KG1 (cell line): ENCODE measurements around the gene PLET1.

Experiments used
- DNase-seq: peaks from one replicate; lab custom pipeline; 2025; lab: John Stamatoyannopoulos, UW

Gene PLET1

DNA sequence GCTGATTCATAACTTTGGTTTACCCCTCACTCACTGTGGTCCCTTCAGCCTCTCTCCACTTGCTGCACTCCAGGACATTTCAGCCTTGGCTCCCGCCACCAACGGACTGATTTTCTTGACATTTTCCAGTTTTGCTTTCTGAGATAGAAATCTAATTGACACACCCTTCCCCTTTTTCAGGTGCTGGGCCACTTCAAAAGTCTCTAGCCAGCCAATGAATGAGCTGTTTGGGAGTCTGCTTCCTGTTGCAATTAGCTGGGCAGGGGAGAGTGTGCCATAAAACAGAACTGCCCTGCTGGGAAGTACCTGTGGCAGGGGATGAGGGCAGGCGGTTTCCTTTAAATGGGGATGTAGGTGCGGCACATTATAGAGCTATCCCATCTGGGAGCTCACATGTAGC lies 21.1 kb upstream of the PLET1 start:
- DNase-seq, result no peak

DNA sequence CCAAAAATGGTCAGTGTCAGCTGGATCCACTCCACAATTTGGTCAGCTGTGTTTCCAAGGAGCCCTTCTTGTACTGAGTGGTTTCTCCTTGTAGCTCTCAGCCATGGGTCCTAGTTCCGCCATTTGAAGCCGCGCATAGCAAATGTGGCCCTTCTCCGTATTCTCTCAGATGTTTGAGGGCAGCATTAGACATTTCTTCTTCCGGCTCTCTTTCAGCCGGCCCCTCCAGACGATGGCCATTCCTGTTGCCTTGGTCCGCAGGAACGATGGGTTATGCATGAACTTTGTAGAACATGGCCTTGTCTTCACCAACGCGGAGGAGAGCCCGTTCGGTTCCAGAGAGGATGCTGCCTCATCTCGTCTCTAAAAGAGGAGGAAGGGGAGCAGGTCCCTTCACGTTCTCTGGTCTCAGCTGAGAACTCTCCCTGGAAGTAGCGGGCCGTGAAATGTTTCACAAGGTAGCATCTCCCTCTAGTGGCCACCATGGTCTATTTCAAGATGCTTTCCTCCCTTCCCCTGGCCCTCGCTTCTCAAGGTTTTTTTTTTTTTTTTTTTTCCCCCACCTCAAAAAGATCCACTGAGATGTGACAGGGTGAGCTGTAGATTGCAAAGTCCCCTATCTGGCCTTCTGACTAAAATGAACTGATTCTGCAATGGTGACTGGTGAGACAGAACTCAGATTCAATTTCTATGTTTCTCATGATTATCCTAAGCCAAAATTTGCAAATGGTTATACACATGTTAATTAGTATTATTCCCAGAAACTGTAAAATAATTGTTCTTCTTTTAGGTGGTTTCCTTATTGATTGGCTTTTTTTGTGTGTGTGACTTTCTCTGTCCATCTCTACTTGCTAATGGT lies 19.8 kb upstream of the PLET1 start:
- peak; percentile 82 for DNase-seq

DNA sequence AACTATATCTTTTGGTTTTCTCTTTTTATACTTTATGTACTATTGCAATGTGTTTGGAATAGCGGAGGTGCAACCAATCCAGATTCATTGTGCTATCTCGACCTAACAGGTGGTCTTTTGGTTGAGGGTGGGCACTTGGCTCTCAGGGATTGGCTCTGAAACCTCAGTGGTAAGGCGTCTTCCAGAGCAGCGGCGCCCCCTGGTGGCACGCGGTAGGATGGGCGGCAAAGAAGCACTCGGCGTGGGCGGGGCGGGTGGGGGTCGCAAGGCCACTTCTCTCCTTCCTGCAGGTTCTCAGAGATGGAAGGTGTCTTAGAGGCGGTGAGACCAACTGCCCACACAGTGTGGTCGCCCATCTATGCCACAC lies 19.2 kb upstream of the PLET1 start:
- peak; percentile 73 for DNase-seq

DNA sequence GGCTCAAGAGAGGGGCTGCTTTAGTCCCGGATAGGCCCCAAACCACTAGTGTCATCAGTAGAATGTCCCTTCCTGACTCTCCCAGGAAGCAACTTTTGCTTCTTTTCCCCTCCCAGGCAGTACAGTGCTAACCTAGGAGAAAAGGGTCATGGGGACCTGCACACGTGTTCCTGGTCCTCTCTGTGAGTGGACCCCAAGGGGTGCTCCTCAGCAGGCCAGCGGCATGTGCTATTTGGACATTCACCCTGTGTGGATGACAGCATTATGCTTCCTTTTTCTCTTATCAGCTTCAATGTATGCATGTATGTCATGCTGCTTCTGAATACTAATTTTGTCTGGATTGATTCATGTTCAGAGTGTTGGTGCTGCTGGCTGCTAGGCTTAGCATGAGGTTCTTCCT lies 18.1 kb upstream of the PLET1 start:
- DNase-seq, result no peak

DNA sequence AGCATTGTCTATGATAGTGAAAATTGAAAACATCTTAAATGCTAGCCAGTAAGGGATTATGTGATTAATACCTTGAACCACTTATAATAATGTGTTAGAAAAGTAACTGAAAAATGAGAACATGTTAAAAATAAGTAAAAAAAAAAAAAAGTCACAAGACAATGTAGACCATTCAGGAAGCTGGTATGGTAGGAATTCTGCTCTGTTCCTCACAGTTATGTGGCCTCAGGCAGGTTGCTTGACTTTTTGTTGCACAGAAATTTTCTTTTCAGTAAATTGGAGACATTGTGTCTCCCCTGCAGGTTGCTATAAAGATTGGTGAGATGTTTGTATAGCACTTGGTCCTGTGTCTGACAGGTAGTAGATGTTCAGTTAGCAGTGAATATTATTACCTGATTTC lies 17.3 kb upstream of the PLET1 start:
- no peak for DNase-seq

DNA sequence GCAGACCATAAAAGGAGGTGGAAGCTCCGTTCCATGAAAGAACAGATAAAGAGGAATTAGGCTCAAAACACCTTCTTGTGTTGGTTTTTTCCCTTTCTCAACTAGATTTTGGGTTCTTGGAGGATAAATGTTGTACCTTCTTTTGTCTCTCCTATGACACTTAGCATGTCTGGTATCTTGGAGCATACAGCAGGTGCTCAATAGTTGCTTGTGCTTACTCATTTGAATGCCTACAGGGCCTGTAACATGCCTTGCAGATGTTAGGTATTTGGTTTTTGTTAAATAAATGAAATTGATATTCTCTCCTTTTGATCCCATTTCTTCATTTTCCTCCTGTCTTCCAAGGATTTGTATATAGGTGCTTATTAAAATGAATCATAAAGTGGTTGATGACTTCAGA lies 16.4 kb upstream of the PLET1 start:
- DNase-seq, result no peak

DNA sequence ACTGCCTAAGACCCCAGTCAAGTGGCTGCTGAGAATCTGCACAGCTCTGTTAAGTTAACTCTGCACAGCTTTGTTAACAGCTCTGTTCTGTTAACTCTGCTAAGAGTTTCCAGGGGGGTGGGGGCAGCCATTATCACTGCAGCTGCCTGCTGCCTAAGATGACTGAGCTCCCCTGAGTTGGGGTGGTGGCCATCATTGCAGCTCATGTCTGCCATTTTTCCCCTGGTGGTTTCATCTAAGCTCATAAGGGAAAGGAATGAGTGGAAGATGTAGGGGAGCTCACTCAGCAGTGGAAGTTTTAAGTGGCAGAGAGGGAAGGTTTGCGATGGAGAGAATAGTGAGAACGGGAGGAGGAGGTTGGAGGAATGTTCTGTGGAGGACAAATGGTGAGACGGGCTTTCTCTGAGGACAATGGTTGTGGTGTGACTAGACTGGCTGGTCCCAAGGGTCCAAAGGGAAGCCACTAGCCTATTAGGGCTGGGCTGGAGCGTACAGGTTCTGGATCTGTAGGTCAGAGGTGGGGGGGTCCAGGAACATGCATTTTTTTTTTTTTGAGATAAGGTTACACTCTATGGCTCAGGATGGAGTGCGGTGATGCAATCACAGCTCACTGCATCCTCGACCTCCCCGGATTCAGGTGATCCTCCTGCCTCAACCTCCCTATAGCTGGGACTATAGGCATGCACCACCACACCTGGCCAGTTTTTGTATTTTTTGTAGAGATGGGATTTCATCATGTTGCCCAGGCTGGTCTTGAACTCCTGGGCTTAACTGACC lies 13.5 kb upstream of the PLET1 start:
- no peak for DNase-seq

DNA sequence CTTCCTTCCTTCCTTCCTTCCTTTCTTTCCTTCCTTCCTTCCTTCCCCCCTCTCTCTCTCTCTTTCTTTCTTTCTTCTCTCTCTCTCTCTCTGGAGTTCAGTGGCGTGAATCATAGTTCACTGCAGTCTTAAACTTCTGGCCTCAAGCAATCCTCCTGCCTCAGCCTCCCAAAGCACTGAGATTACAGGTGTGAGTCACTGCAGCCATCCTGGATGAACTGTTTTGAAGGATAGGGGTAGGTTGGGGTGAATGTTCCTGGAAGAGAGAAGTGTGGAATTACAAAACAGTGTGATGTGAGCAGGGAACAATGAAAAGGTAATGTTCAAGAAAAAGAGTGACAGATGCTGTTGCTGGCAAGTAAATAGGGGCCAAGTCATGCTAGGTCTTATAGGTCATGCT lies 12.4 kb upstream of the PLET1 start:
- DNase-seq, result no peak

DNA sequence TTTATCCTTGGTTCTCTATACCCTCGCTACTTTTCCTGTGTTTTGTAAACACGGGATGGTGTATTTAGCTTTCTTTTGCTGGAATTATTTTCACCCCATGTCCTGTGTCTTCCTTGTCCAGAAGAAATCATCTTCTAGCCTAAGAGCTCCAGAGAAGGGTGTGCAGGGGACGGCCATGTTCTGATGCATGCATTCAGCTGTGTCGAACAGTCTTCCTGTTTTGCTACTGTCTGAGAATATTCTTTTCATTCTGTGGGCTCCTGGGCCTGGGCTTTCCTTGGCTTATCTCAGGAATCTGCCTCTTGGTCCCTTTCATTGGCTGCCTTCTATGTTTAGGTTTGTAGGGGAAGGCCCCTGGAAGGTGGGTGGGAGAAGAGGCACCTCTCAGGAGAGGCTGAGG lies 10.6 kb upstream of the PLET1 start:
- DNase-seq, result no peak

DNA sequence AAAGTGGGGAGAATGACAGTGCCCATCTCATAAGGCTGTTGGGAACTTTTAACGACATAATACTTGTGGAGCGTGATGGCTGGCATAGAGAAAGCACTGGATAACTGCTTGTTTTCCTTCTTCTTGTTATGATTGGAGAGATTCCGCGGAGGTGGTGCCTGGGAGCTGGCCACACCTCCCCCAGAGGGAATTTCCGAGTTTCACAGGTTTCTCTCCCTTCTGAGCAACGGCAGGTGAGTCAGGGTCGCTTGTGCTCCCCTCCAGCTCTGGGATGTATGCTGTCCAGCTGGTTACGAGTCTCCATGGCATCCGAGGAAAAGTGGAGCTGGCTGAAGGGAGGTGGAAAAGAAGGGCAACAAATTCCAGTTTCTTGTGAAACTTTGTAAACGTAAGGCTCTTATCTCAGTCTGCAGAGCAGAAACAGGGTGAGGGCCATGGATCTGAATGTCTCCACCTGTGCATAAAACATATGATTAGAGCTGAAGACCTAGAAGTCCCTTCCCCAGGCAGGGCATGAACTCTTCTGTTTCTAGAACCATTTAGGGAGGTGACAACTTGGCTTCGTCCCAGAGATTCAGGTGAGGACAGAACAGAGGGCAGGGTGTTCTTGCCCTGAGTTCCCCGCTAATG lies 10.0 kb upstream of the PLET1 start:
- no peak for DNase-seq

DNA sequence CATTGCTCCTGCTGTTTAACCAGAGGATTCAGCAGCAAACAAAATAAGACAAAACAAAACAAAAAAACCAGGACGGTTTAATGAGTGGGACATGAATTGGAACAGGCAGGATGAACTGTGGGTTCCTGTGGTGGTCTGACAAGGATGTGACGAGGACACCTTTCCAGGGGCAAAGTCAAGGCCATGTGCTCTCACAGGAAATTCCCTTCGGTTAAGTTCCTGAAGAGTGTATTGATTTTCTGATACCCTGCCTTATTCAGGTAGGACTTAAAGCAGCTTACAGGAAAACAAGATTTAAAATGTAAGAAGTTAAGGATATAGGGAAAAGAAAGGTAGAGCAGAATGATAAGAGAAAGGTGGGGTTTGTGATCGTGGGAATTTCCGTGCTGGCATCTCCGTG lies 8.5 kb upstream of the PLET1 start:
- no peak for DNase-seq

DNA sequence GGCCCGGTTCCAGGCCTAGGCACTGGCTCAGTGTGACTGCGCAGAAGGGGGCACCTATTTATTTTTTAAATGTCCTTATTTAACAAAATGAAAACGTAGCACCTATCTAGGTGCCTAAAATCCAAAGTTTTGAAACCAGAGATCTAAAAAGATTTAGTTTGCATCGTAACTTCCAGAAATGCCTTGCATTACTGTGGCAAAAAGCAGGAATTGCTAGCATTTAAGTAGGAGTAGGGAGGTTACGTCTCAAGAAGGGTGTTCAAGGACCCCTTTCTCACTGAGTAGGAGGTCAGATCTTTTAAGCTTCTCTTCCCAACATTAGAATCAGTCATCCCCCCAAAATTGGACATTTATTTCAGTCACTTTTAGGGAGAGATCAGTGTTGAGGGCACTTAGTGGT lies 7.7 kb upstream of the PLET1 start:
- DNase-seq, result no peak

DNA sequence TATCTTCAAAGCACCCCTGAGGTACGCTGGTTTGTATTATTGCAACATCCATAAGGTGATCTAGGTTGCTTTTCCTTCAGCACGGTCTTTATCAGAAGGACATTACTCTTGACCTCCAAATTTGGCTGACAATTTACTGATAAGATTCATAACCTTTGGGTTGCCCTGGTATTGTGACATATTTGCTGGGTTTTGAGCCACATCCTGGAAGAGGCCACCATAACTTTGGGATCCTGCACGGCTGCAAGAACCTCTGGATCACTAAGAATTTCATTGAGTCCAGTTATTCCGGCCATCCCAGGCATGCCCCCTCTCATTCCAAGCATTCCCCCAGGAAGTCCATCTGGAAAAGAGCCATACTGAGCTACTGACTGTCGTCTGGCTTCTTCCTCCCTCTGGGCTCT lies 6.5 kb upstream of the PLET1 start:
- DNase-seq, result no peak

DNA sequence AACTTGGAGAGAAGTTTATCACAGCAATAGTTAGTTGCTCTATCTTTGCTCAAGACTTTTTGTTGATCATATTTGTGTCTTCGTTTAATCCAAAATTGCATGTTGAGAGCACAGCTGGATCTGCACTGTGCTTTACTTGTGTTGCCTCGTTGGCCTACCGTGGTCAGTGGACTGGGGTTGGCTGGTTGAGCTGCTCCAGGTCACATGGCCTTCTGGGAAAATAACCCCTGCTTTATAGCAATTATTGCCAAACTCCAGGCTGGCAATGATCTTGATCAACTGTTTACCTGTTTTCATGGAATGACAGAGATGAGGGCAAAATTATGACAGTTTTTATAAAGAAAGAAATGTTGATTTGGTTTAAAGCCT lies 5.7 kb upstream of the PLET1 start:
- DNase-seq, result no peak

DNA sequence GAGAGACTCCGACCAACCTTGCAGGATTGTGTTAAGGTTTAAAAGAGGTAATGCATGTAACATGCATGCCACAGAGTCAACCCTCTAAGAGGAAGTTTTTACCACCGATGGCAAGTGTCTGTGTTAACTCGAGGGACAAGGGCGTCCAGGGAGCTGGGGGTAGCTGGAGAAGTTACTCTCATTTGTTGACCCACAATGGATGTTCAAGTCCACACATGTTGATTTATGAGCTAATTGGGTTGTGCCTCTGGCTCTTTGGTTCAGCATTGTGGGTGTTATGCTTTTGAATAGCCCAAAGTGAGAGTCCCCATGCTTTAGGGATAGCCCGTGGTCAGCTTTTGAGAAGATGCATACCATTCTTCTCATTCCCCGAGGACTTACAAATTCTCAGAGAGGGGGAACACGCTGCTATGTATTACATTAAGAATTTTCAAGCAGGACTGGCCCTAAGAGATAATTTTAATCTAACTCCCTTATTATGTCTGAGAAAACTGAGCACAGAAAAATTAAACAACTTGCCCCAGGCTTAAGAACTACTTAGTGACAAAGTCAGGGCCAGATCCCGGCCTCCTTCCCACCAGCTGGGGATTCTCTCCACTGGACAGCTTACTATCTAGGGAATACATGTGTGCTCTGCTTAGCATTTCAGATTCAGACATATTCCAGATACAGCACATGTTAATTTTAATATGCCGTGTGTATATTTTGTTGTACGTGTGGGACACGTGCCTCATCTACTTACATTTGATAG lies 5.2 kb upstream of the PLET1 start:
- DNase-seq, result no peak

DNA sequence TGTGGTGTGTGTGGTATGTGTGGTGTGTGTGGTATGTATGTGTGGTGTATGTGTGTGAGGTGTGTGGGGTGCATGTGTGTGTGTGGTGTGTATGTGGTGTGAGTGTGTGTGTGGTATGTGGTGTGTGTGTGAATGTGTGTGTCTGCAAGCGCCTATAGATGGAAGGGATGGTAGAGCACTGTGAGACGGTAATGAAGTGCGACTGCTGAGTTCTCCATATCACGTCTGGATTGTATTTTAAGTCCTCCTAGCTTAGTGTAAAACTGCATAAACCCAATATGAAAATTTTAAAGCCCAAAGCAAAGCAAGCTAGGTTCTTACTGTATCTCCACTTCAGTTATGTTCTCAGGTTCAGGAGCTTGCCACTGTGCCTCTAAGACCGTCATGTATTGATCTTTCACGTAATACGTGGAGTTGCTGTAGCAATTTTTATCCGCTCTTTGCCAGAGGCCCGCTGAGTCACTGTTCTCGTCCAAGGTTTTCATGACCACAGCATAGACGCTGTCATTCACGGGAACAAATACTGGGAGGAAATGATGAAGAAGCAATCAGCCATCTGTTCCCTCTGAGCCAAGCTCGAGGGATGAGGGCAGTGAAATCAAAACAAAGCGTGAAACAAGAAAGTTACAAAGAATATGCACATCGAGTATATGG lies 5.5 kb downstream of the PLET1 start:
- DNase-seq, result no peak

DNA sequence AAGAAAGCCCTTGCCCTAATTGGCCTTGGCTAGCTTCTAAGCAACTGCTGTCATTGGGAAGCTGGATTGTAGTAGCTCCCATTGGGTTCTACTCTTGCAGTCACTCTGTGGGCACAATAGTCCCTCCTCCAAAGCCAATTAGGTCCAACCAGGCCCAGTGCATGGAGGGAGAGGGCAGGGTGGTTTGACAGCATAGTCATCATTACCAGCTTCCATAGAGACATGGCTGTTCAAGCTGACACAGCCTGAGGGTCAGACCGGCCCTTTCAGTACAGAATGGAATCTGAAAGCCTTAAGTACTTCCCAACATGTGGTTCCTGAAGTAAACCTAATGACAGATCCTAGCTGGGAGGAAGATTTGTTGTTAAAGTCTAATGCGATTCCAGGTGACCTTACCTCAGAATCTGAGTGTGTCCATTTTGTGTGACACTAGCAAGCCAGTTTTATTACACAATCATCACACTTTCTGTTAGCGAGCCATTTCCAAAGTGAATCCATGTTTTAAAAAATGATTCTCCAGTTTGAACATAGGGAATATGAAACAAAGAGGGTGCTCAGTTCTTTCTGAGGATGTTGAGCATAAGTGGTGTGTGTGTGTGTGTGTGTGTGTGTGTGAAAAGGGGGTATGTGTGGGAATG lies 6.9 kb downstream of the PLET1 start:
- DNase-seq, result no peak

DNA sequence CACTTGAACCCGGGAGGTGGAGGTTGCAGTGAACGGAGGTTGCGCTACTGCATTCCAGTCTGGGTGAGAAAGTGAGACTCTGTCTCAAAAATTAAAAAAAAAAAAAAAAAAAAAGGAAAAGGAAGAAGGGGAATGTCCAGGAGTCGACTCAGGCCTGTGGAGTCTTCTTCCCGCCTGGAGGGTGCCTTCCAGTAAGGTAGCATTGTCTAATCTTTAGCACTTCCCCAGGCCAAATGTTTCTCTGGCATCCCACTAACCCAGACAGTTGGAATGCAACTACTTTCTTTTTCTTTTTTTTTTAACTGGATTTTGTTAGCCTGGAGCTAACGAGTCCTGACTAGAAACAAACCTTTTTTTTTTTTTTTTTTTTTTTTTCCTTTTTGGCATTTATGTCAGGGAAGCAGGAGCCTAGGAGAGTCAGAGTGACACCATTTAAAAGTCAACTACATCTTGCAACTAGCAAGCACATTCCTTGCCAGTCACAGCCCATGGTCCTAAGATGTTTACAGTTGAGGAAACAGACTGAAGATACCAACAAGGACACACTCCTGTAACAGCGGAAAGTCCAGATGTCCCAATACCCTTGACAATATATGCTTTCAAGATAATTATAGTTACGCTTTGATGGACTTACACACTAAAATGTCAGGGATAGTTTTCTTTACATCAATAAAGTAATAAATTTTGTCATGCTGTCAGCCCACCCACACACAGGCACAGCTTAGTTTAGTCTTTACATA lies 10.6 kb downstream of the PLET1 start:
- no peak for DNase-seq

DNA sequence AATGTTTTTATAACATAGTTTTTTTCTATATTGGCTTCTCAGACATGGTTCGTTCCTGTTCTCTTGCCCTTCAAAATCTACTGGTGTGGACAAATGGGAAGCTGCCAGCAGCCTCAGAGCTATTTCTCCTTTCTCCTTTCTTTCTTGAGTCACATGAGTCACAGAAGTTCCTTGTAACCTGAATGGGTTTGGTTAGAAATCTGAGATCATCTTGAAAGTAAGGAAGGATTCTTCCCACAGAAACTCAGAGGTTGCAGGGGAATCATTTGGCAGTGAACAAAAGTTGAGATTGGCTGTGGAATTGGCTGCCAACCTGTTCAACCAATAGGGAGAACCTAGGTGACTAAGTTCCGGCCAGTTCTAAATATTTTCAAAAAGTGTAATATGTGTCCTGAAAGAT lies 12.5 kb downstream of the PLET1 start:
- no peak for DNase-seq

DNA sequence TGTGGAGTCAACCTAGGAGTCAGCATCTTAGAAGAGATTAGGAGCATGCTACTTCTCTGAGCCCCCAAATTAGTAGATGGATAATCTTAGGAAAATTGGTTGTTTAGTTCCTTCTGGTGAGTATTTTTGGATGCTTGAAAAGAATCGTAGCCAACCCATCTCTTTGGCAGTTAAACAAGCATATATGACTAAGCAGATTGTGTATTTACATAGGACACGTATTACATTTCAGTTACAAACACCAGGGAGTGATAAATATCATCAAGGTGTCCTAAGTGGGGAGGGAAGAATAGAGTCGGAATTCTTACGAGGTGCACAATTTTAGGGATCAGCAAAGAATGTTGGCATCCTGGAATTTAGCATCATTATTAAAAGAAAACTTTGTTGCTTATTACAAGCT lies 13.5 kb downstream of the PLET1 start:
- no peak for DNase-seq

DNA sequence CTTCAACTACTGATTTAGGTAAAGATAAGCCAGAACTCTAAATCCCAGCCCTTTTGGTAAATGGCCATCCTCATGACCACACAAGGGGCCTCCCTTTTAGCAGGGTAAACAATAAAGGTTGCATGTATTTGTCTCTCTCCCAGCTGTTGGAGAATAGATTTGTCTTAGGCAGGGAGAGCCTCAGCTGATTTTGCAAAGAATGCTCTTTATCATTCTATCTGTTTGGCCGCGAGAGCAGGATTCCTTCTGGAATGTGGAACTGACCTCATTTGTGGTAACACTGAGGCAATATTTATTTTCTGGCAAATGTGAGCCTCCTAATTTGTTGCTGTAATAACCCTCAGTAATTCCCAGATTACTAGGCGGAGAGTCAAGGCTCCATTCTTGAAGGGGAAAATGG lies 19.2 kb downstream of the PLET1 start:
- no peak for DNase-seq
